Measurements from ENCODE around the gene PLCG2.
A peak's percentile ranks its signal among the peaks of the same experiment; 100 is the strongest.
"Not testable (repeated sequence)": the region's sequence is repeated elsewhere in the genome, so short reads cannot be mapped to it uniquely, and the experiment has no call there.

The PLCG2 gene

DNA sequence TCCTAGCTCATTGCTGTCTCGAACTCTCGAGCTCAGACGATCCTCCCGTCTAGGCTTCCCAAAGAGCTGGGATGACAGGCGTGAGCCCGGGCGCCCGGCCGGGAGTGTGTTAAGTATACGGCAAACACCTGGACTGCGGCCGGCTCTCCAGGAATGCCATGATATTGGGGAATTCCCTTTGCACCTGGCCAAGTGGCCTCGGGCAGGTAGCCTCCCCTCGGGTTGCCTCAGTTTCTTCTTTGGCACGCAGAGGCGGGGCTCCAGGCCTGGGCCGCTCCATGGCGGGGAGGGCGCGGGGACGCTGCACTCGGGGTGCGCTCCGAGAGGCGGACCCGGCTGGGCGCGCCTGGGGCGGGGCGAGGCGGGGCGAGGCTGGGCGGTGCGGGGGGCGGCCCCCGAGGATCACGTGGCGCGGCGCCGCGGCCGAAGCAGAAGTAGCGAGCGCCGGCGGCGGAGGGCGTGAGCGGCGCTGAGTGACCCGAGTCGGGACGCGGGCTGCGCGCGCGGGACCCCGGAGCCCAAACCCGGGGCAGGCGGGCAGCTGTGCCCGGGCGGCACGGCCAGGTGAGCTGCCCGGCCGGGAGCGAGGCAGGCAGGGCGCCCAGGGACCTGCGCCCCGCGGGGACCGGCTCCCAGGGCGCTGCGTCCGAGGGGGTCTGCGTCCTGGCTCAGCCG lies at the start of gene PLCG2:
Gene PLCG2 (plus strand): TSS at position 431 of the 675 bp plus-strand sequence. CDS start 6,699 bp downstream, outside the sequence.
- peak; percentile 93 for DNase-seq

DNA sequence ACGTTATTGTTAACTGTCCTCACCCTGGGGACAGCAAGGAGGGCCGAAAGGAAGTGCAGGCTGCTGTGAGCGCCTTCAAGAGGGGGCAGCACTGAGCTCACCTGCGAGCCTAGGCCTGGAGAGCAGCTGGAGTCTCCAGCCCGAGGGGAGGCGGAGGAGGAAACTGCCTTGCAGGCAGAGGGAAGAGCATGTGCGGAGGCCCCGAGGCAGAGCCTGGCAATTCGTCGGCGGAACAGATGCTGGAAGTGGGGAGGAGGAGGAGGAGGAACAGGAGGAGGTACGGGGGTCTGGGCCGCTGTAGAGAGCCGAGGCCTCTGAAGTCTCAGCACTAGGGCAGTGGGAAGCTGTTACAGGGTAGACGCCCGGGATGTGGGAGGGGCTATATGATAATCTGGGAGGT lies 49.6 kb upstream of the PLCG2 start:
- no peak for DNase-seq

- DNase-seq = peak; percentile 73
Observed at GRCh38 chr16:81730090-81731051, 48.7 kb upstream of the PLCG2 start.

DNA sequence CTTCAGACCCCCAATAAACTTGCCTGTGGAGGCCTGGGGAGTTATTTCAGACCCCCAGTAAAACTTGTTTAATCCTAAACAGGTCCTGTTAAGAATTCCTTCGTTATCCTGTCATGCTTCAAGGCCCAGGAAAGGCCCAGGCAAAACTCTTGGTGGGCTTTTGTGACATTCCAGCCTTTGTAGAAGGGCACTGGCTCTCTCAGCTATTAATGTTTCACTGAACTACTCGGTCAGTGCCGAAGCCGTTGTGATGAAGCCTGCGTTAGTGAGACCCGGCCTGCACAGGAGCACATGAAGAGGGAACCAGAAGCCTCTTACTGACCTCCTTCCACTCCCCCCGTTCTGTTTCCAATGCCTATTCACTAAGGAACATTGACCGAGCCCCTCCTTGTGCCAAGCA lies 47.4 kb upstream of the PLCG2 start:
- no peak for DNase-seq

GRCh38 chr16:81732699-81733098 lies 46.4 kb upstream of the PLCG2 start:
- no peak for DNase-seq

- no peak for DNase-seq
Observed at GRCh38 chr16:81733295-81733694, 45.8 kb upstream of the PLCG2 start.

GRCh38 chr16:81734632-81735434 lies 44.3 kb upstream of the PLCG2 start:
- DNase-seq = no peak

- peak; percentile 92 for DNase-seq
Observed at GRCh38 chr16:81737885-81738536, 41.1 kb upstream of the PLCG2 start.

GRCh38 chr16:81738783-81739496 lies 40.2 kb upstream of the PLCG2 start:
- peak; percentile 97 for DNase-seq

GRCh38 chr16:81739503-81739902 lies 39.6 kb upstream of the PLCG2 start:
- DNase-seq = peak; percentile 67

DNA sequence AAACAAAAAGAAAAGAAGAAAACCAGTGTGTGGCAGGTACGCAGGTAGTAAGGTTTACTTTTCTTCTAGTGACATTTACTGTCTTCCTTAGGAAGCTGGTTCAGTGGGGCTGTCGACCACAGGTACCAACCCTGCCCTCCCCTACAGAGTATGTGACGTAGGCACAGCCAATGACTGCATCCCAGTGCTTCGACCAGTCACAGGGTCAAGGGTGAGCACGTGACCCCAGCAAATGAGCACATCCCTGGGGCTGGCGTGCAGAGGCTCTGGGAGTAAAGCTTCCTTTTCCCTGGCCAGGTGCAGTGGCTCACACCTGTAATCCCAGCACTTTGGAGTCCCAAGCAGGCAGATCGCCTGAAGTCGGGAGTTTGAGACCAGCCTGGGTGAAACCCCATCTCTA lies 38.9 kb upstream of the PLCG2 start:
- no peak for DNase-seq

- not testable (repeated sequence) for DNase-seq
Observed at GRCh38 chr16:81741430-81741770, 37.7 kb upstream of the PLCG2 start.

DNA sequence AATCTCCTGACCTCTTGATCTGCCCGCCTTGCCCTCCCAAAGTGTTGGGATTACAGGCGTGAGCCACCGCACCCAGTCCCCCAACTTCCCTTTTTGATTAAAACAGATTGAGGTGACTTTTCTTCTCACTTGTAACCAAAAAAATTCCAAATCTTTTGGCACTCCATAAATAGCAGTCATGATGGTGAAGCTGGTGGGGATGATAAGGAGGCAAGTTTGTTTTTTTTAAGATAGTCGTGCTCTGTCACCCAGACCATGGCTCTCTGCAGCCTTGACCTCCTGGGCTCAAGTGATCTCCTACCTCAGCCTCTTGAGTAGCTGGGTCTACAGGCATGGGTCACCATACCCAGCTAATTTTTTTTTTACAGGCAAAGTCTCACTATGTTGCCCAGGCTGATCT lies 34.7 kb upstream of the PLCG2 start:
- no peak for DNase-seq

- DNase-seq = no peak
Observed at GRCh38 chr16:81744911-81745310, 34.2 kb upstream of the PLCG2 start.

DNA sequence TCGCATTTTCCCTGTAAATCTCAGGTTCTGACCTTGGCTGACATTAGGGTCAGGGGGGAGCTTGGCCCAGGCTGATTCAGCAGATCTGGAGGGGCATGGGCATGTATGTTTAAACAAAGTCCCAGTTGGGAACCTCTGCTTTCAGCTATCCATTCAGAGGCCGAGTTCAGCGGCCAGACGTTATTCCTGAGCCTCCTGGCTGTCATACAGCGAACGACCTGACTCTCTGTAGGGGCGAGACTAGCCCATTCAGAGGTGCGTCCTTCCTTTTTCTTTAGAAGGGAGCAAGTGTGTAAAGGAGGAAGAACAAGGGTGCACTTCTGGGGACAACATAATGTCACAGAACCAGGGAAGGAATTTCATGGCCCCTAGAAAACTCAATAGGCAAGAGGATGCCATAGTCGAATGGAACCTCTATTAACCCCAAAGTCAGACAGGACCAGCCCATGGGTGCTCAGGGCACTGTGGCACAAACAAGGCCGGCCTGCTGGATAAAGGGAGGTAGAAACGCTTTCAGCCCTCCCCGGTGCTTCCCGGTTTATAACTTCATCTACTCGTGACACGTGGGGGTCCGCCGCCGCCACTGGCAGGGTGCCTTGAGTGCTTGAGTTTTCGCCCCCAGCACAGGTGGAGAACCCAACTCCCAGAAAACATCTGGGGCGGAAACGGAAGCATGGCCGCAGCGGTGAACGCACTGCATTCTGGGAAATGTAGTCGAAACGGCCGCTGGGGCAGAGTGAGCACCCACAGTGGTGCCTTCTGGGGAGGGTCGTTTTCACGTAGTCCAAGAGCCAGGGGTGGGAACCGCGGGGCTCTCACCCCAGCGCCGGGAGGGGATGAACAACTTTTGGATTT lies 33.2 kb upstream of the PLCG2 start:
- DNase-seq = peak; percentile 88

GRCh38 chr16:81746566-81746965 lies 32.5 kb upstream of the PLCG2 start:
- DNase-seq = no peak

- peak; percentile 70 for DNase-seq
Observed at GRCh38 chr16:81748476-81749198, 30.5 kb upstream of the PLCG2 start.

GRCh38 chr16:81752225-81752875 lies 26.7 kb upstream of the PLCG2 start:
- DNase-seq = peak; percentile 98

DNA sequence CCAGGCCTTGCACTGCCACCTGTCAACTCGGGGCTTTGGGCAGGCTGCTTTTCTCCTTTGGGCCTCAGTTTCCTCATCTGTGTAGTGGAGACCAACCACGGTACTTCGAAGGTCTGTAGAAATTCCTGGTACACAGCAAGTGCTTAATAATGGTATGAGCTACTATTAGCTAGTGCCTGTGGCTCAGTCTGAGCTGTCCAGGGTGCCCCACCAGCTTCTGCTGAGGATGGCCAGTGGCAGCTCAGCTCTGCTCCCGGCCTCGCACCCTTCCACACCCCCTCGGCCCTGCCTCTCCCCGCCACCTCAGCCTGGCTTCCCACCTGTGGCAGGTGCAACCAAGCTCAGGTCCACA lies 26.2 kb upstream of the PLCG2 start:
- no peak for DNase-seq

DNA sequence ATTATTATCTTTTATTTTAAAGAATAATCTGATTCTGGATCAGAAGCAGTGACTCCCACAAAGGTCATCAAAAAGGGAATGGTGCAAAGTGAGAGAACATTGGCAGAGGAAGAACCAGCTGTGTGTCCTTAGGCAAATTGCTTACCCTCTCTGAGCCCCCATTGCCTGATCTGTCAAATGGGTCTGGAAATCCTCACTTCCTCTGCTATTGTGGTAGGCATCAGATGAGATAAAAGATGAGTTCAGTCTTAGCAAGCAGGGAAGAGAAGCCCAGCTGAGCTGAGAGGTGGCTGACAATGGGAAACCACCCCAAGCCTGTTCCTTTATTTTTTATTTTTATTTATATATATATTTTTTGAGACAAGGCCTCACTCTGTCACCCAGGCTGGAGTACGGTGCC lies 24.2 kb upstream of the PLCG2 start:
- no peak for DNase-seq

All from hematopoietic multipotent progenitor cell treated with erythropoietin and hydrocortisone succinate and interleukin-3 and kit ligand, for 4 days (in vitro differentiated cells).